Trophoblast cell (in vitro differentiated cells and primary cell): ENCODE data around the gene ZNF416.

Experiments used
- DNase-seq, 2 donors: peaks; one replicate each; pipeline ENCODE4 v3.0.0-alpha.2; 2016
- H2AFZ ChIP-seq: 2 replicates; pipeline ENCODE4 v1.6.1; 2013; ENCODE audit warnings: low read length, moderate library complexity, mild to moderate bottlenecking; ENCODE audit not compliant: insufficient read depth, poor library complexity
- H2AK5ac ChIP-seq: 2 replicates; pipeline ENCODE4 v1.6.1; 2013; ENCODE audit warnings: mild to moderate bottlenecking, low read length
- H2BK120ac ChIP-seq: 2 replicates; pipeline ENCODE4 v1.6.1; 2013; ENCODE audit warnings: low read length, mild to moderate bottlenecking, moderate library complexity; ENCODE audit not compliant: insufficient read depth, poor library complexity
- H2BK12ac ChIP-seq: 2 replicates; pipeline ENCODE4 v1.6.1; 2013; ENCODE audit warnings: mild to moderate bottlenecking, low read length, moderate library complexity
- H2BK5ac ChIP-seq: 2 replicates; pipeline ENCODE4 v1.6.1; 2013; ENCODE audit warnings: low read length, low read depth, moderate library complexity, mild to moderate bottlenecking; ENCODE audit not compliant: poor library complexity
- H3K14ac ChIP-seq: 2 replicates; pipeline ENCODE4 v1.6.1; 2013; ENCODE audit warnings: mild to moderate bottlenecking, low read length
- H3K18ac ChIP-seq: 2 replicates; pipeline ENCODE4 v1.6.1; 2013; ENCODE audit warnings: mild to moderate bottlenecking, low read length
- H3K23ac ChIP-seq: 2 replicates; pipeline ENCODE4 v1.6.1; 2013; ENCODE audit warnings: low read length
- H3K27ac ChIP-seq: 2 replicates; pipeline ENCODE4 v1.5.1; 2013; ENCODE audit warnings: low read depth, mild to moderate bottlenecking, inconsistent platforms, low read length, moderate library complexity
- H3K27me3 ChIP-seq: 2 replicates; pipeline ENCODE4 v1.6.1; 2013; ENCODE audit warnings: inconsistent platforms, mild to moderate bottlenecking, low read length, moderate library complexity; ENCODE audit not compliant: insufficient read depth
- H3K36me3 ChIP-seq, 2 experiments: 1 replicate in 1 of 2; 2 replicates in 1 of 2; pipeline ENCODE4 v1.6.1; 2013; ENCODE audit warnings: low read length in 2 of 2, mild to moderate bottlenecking in 2 of 2, moderate library complexity in 1 of 2; ENCODE audit not compliant: insufficient read depth in 2 of 2, control insufficient read depth in 1 of 2
- H3K4ac ChIP-seq: 2 replicates; pipeline ENCODE4 v1.6.1; 2013; ENCODE audit warnings: low read depth, mild to moderate bottlenecking, low read length, moderate library complexity
- H3K4me1 ChIP-seq, 2 experiments: 1 replicate in 1 of 2; 2 replicates in 1 of 2; pipeline ENCODE4 v1.6.1; 2013; ENCODE audit warnings: low read length in 2 of 2, mild to moderate bottlenecking in 2 of 2, moderate library complexity in 1 of 2; ENCODE audit not compliant: insufficient read depth in 2 of 2, control insufficient read depth in 1 of 2
- H3K4me2 ChIP-seq: 2 replicates; pipeline ENCODE4 v1.6.1; 2013; ENCODE audit warnings: inconsistent platforms, mild to moderate bottlenecking, low read length, moderate library complexity
- H3K4me3 ChIP-seq: 2 replicates; pipeline ENCODE4 v1.5.1; 2013; ENCODE audit warnings: mild to moderate bottlenecking, low read depth, low read length, inconsistent platforms
- H3K79me1 ChIP-seq: one replicate; pipeline ENCODE4 v1.6.1; 2013; ENCODE audit warnings: low read length
- H3K79me2 ChIP-seq: 2 replicates; pipeline ENCODE4 v1.6.1; 2013; ENCODE audit warnings: low read length, mild to moderate bottlenecking; ENCODE audit not compliant: control insufficient read depth, insufficient read depth, poor library complexity
- H3K9ac ChIP-seq: 2 replicates; pipeline ENCODE4 v1.6.1; 2013; ENCODE audit warnings: mild to moderate bottlenecking, low read length
- H3K9me3 ChIP-seq: 2 replicates; pipeline ENCODE4 v1.6.1; 2013; ENCODE audit warnings: low read depth, mild to moderate bottlenecking, control low read depth, inconsistent platforms, low read length; ENCODE audit not compliant: insufficient read depth
- H4K12ac ChIP-seq: 2 replicates; pipeline ENCODE4 v1.6.1; 2013; ENCODE audit warnings: low read depth, mild to moderate bottlenecking, low read length, moderate library complexity
- H4K8ac ChIP-seq: 2 replicates; pipeline ENCODE4 v1.6.1; 2013; ENCODE audit warnings: low read depth, mild to moderate bottlenecking, low read length, moderate library complexity
- H4K91ac ChIP-seq: one replicate; pipeline ENCODE4 v1.6.1; 2013; ENCODE audit warnings: low read depth, mild to moderate bottlenecking, low read length, moderate library complexity
- WGBS: extraction: QIAGEN DNeasy Blood & Tissue Kit; methylation state at CpG from one replicate; pipeline ENCODE4 v1.1.7; 2013; ENCODE audit warnings: missing lambda C conversion rate; ENCODE audit not compliant: insufficient read length, insufficient coverage; ENCODE audit errors: extremely low coverage; 5-methylcytosine and 5-hydroxymethylcytosine counted together

Gene ZNF416

DNA sequence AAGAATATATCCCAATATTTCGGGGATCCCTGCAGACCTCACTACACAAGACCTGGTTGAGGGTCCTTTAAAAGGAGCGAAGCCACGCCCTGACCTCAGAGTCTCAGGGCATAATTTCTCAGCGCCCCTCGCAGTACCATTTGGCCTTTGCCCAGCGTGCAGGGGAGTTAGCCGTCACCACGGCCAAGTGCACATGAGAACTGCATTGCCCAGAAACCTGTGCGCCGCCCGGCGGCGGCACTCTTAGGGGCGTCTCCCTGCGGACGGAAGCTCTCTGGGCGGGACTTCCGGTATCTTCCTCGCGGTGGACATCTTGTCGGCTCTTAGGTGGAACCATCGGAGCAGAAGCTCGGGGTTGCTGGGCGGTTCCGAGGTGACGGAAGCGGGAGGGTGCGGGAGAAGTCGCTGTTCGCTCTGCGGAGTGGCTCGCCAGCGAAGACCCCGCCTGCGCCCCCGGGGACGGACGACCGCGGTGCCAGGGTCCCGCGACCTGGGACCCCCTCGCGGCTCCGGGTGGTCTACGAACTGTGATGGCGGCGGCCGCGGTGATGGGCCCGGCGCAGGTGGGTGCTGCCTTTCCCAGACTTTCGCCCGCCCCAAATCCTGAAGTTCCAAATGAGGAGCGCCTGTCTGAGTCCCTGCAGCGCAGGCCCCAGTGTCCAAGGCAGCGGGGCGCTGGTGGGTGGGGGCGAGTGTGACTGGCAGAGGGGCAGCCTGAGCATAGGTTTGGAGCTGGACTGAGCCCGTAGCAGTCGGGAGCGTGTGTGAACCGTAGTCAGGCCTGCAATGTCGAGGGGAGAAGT is 35.4 kb upstream of the ZNF416 start, which contains the start of gene ZNF134:
Gene ZNF134, plus strand, starts transcription at position 302 of the 803 bp plus-strand sequence. CDS start 5,227 bp downstream, outside the sequence.
- H2AFZ ChIP-seq: peak within 1 kb of the TSS; percentile 95

GRCh38 chr19:57611113-57611512 is 32.4 kb upstream of the ZNF416 start:
- H3K27ac ChIP-seq: no peak overlapping the region
- H4K8ac ChIP-seq: no peak overlapping the region
- H2AK5ac ChIP-seq: no peak overlapping the region
- DNase-seq: no peak
- no peak overlapping the region for H3K14ac ChIP-seq
- H3K4ac ChIP-seq: no peak overlapping the region
- peaks cover 5 to 10% of the 10 kb centered on the region in 2 experiments for H3K4me1 ChIP-seq
- peaks cover 13% of the 10 kb centered on the region for H3K9me3 ChIP-seq
- H3K4me2 ChIP-seq: no peak overlapping the region
- H3K36me3 ChIP-seq: peaks cover 6 to 21% of the 10 kb centered on the region in 2 experiments
- H2BK5ac ChIP-seq: no peak overlapping the region
- no peak overlapping the region for H4K91ac ChIP-seq
- no peak overlapping the region for H3K4me3 ChIP-seq
- H3K18ac ChIP-seq: no peak overlapping the region
- no peak overlapping the region for H4K12ac ChIP-seq
- H2BK12ac ChIP-seq: no peak overlapping the region
- H3K79me2 ChIP-seq: peaks cover 14% of the 10 kb centered on the region
- H3K79me1 ChIP-seq: peaks cover 5% of the 10 kb centered on the region
- no peak overlapping the region for H2BK120ac ChIP-seq
- H3K23ac ChIP-seq: no peak overlapping the region
- no CpG with 5 or more reads among the region's 4 CpGs for WGBS
- no peak overlapping the region for H3K9ac ChIP-seq
- H2AFZ ChIP-seq: no peak overlapping the region
- no peaks in the 10 kb centered on the region for H3K27me3 ChIP-seq

More for the DNA sequence above, 35.4 kb upstream of the ZNF416 start, which contains the start of gene ZNF134:
- Histone ChIP-seq H3K23ac (no peak within 1 kb of the TSS), H2BK5ac (no peak within 1 kb of the TSS), H4K91ac (peak within 1 kb of the TSS; percentile 85), H3K18ac (peak within 1 kb of the TSS; percentile 26), H3K27me3 (no peaks in the 10 kb centered on the region), H3K9ac (peak within 1 kb of the TSS; percentile 81), H3K4me3 (peak within 1 kb of the TSS; percentile 92), H3K4me1 (peaks cover 5 to 10% of the 10 kb centered on the region in 2 experiments), H3K4me2 (peak within 1 kb of the TSS; percentile 66), H3K36me3 (peaks cover 24 to 39% of the 10 kb centered on the region in 2 experiments), H3K14ac (peak within 1 kb of the TSS; percentile 40), H3K27ac (no peak within 1 kb of the TSS), H2BK120ac (peak within 1 kb of the TSS; percentile 39), H3K79me2 (peaks cover 14% of the 10 kb centered on the region), H4K12ac (peak within 1 kb of the TSS; percentile 94), H3K4ac (peak within 1 kb of the TSS; percentile 78), H2BK12ac (no peak within 1 kb of the TSS), H4K8ac (peak within 1 kb of the TSS; percentile 96), H3K9me3 (peaks cover 35% of the 10 kb centered on the region), H3K79me1 (peaks cover 5% of the 10 kb centered on the region), H2AK5ac (peak within 1 kb of the TSS; percentile 60)
- peak; percentile 92 to 95 for DNase-seq
- WGBS: no CpG with 5 or more reads among the region's 64 CpGs

GRCh38 chr19:57606931-57607330 is 28.2 kb upstream of the ZNF416 start:
- Histone ChIP-seq H3K79me1 (no peaks in the 10 kb centered on the region), H4K12ac (no peak overlapping the region), H2BK120ac (no peak overlapping the region), H3K9me3 (no peaks in the 10 kb centered on the region), H3K4me3 (no peak overlapping the region), H3K23ac (no peak overlapping the region), H3K4me1 (no peaks in the 10 kb centered on the region), H3K27me3 (no peaks in the 10 kb centered on the region), H2BK12ac (no peak overlapping the region), H4K91ac (no peak overlapping the region), H3K79me2 (no peaks in the 10 kb centered on the region), H2AK5ac (no peak overlapping the region), H3K4me2 (no peak overlapping the region), H3K36me3 (peaks cover 2 to 23% of the 10 kb centered on the region in 2 experiments), H3K18ac (no peak overlapping the region), H3K27ac (no peak overlapping the region), H4K8ac (no peak overlapping the region), H3K14ac (no peak overlapping the region), H2BK5ac (no peak overlapping the region), H3K4ac (no peak overlapping the region), H2AFZ (no peak overlapping the region), H3K9ac (no peak overlapping the region)
- peak in 1 of 2 donors; percentile 3 for DNase-seq
- WGBS: no CpG with 5 or more reads among the region's 5 CpGs

GRCh38 chr19:57599761-57600383 is 21.2 kb upstream of the ZNF416 start, which contains the start of gene ZNF530:
TSS of gene ZNF530 (plus strand) at chr19:57599885. CDS start at chr19:57604346, 4,461 bp downstream.
- Histone ChIP-seq H3K27ac (no peak within 1 kb of the TSS), H3K18ac (peak within 1 kb of the TSS; percentile 28), H4K91ac (no peak within 1 kb of the TSS), H3K27me3 (no peaks in the 10 kb centered on the region), H3K4me1 (peaks cover 5 to 10% of the 10 kb centered on the region in 2 experiments), H3K4me2 (peak within 1 kb of the TSS; percentile 96), H2AK5ac (no peak within 1 kb of the TSS), H2AFZ (peak within 1 kb of the TSS; percentile 77), H2BK12ac (no peak within 1 kb of the TSS), H3K4ac (no peak within 1 kb of the TSS), H3K23ac (no peak within 1 kb of the TSS), H2BK120ac (no peak within 1 kb of the TSS), H3K79me1 (no peaks in the 10 kb centered on the region), H3K9ac (peak within 1 kb of the TSS; percentile 50), H2BK5ac (no peak within 1 kb of the TSS), H3K4me3 (peak within 1 kb of the TSS; percentile 91), H4K12ac (peak within 1 kb of the TSS; percentile 4), H3K36me3 (peaks cover 0 to 5% of the 10 kb centered on the region in 2 experiments), H4K8ac (peak within 1 kb of the TSS; percentile 72), H3K79me2 (peaks cover 4% of the 10 kb centered on the region), H3K9me3 (no peaks in the 10 kb centered on the region), H3K14ac (peak within 1 kb of the TSS; percentile 5)
- peak; percentile 85 to 97 for DNase-seq
- no CpG with 5 or more reads among the region's 53 CpGs for WGBS
